ENCODE measurements around the gene DLG5. TPM values are rescaled to one million over a fixed set of nuclear protein-coding genes. Genes with fewer than 3 reads are reported as not detected.

DLG5 gene
- total and polyA plus RNA-seq, 2 donors (not counting 1 experiment from before 2014, with no cell fraction given), result 0.51 to 0.54 TPM

- ChIA-PET POLR2A (no interaction called here), CTCF (no interaction called here)
- H3K4me3 Mint-ChIP-seq, result no peak overlapping the region
- no peaks in the 10 kb centered on the region for H3K4me1 Mint-ChIP-seq
- WGBS (ENCODE audit: insufficient coverage), result 100% methylated on average over 1 of the region's 3 CpGs
- no peak for TF ChIP-seq EZH2 (IDR thresholded peaks at IDR 0.05; ENCODE audit: borderline replicate concordance, insufficient read depth, low read depth, low read length, poor library complexity, severe bottlenecking)
- TF ChIP-seq, protein P1, sequence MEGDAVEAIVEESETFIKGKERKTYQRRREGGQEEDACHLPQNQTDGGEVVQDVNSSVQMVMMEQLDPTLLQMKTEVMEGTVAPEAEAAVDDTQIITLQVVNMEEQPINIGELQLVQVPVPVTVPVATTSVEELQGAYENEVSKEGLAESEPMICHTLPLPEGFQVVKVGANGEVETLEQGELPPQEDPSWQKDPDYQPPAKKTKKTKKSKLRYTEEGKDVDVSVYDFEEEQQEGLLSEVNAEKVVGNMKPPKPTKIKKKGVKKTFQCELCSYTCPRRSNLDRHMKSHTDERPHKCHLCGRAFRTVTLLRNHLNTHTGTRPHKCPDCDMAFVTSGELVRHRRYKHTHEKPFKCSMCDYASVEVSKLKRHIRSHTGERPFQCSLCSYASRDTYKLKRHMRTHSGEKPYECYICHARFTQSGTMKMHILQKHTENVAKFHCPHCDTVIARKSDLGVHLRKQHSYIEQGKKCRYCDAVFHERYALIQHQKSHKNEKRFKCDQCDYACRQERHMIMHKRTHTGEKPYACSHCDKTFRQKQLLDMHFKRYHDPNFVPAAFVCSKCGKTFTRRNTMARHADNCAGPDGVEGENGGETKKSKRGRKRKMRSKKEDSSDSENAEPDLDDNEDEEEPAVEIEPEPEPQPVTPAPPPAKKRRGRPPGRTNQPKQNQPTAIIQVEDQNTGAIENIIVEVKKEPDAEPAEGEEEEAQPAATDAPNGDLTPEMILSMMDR (IDR thresholded peaks at IDR 0.05), result no peak
- Histone ChIP-seq H3K9ac (ENCODE audit: low read length) (no peak overlapping the region), H3K27me3 (replicated peaks in 1 of 4; ENCODE audit: control extremely low read depth in 1 of 4, control insufficient read depth in 3 of 4, insufficient read depth in 4 of 4, low read length in 3 of 4) (peaks cover 0 to 8% (median 0%) of the 10 kb centered on the region in 4 experiments), H4K20me1 (ENCODE audit: control insufficient read depth, insufficient read depth, low read length, poor library complexity, severe bottlenecking) (no peaks in the 10 kb centered on the region), H3K4me3 (ENCODE audit: control extremely low read depth in 1 of 5, extremely low read depth in 1 of 5, insufficient read depth in 1 of 5, low read depth in 2 of 5, low read length in 4 of 5) (no peak overlapping the region), H3K79me2 (ENCODE audit: control insufficient read depth, insufficient read depth, low read length) (no peaks in the 10 kb centered on the region), H2AFZ (ENCODE audit: insufficient read depth, low read depth, low read length, poor library complexity, severe bottlenecking) (no peak overlapping the region), H3K4me1 (ENCODE audit: control insufficient read depth in 2 of 2, insufficient read depth in 2 of 2, low read length in 2 of 2) (no peaks in the 10 kb centered on the region), H3K27ac (ENCODE audit: low read length in 2 of 2) (no peak overlapping the region), H3K9me3 (ENCODE audit: control extremely low read depth in 1 of 3, control insufficient read depth in 2 of 3, insufficient read depth in 1 of 3, low read length in 2 of 3) (no peaks in the 10 kb centered on the region), H3K36me3 (replicated peaks in 1 of 2; ENCODE audit: control extremely low read depth in 1 of 2, control insufficient read depth in 1 of 2, extremely low read depth in 1 of 2, insufficient read depth in 2 of 2, low read length in 1 of 2) (no peaks in the 10 kb centered on the region), H3K4me2 (replicated peaks; ENCODE audit: low read depth, low read length, poor library complexity, severe bottlenecking) (no peak overlapping the region)
- peaks cover 19% of the 10 kb centered on the region for H3K27me3 Mint-ChIP-seq
- DNase-seq (no peak), ATAC-seq (ENCODE audit: low read depth) (no peak)
- H3K27ac Mint-ChIP-seq, result no peak overlapping the region
- intact Hi-C loops (cut with micrococcal nuclease), result no loop called here
- H3K9me3 Mint-ChIP-seq (ENCODE audit: insufficient read depth), result no peaks in the 10 kb centered on the region
Observed at GRCh38 chr10:77907462-77907861, 19.1 kb downstream of the DLG5 start.

DNA sequence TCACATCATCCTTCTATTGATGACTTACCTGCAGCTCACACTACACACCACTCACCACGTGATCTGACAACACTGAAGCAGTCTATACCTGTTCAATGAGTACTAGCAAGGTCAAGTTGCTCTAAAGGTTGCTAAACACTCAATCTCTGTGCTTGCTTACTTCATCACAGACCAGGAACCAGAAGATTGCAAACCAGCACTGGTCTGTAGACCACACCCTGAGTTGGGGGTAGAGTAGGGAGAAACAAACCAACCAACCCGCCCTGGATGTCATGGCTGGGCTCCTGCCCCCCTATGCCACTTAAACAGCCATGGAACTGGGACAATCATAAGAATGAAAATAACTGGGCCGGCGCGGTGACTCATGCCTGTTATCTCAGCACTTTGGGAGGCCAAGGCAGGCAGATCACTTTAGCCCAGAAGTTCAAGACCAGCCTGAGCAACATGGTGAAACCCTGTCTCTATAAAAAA lies 19.6 kb downstream of the DLG5 start:
- POLR2A ChIA-PET, result no interaction called here
- no peaks in the 10 kb centered on the region for H3K79me2 ChIP-seq (ENCODE audit: control insufficient read depth, insufficient read depth, low read length)
- intact Hi-C loops (cut with micrococcal nuclease), result no loop called here
- H3K4me3 Mint-ChIP-seq, result no peak overlapping the region
- H3K27ac Mint-ChIP-seq, result no peak overlapping the region
- no peaks in the 10 kb centered on the region for H3K4me1 Mint-ChIP-seq
- H3K9ac ChIP-seq (ENCODE audit: low read length), result no peak overlapping the region
- WGBS (ENCODE audit: insufficient coverage), result 96% methylated on average over 4 of the region's 5 CpGs
- no peak overlapping the region for H2AFZ ChIP-seq (ENCODE audit: insufficient read depth, low read depth, low read length, poor library complexity, severe bottlenecking)
- no peak overlapping the region for H3K27ac ChIP-seq (ENCODE audit: low read length in 2 of 2)
- H3K27me3 ChIP-seq (replicated peaks in 1 of 4; ENCODE audit: control extremely low read depth in 1 of 4, control insufficient read depth in 3 of 4, insufficient read depth in 4 of 4, low read length in 3 of 4), result peaks cover 0 to 8% (median 0%) of the 10 kb centered on the region in 4 experiments
- no peaks in the 10 kb centered on the region for H3K4me1 ChIP-seq (ENCODE audit: control insufficient read depth in 2 of 2, insufficient read depth in 2 of 2, low read length in 2 of 2)
- TF ChIP-seq EZH2 (IDR thresholded peaks at IDR 0.05; ENCODE audit: borderline replicate concordance, insufficient read depth, low read depth, low read length, poor library complexity, severe bottlenecking), result no peak
- TF ChIP-seq, protein P1 (IDR thresholded peaks at IDR 0.05), result no peak
- no peak for DNase-seq
- no peaks in the 10 kb centered on the region for H4K20me1 ChIP-seq (ENCODE audit: control insufficient read depth, insufficient read depth, low read length, poor library complexity, severe bottlenecking)
- H3K9me3 Mint-ChIP-seq (ENCODE audit: insufficient read depth), result no peaks in the 10 kb centered on the region
- H3K4me3 ChIP-seq (ENCODE audit: control extremely low read depth in 1 of 5, extremely low read depth in 1 of 5, insufficient read depth in 1 of 5, low read depth in 2 of 5, low read length in 4 of 5), result no peak overlapping the region
- no peaks in the 10 kb centered on the region for H3K36me3 ChIP-seq (replicated peaks in 1 of 2; ENCODE audit: control extremely low read depth in 1 of 2, control insufficient read depth in 1 of 2, extremely low read depth in 1 of 2, insufficient read depth in 2 of 2, low read length in 1 of 2)
- CTCF ChIA-PET, result no interaction called here
- H3K4me2 ChIP-seq (replicated peaks; ENCODE audit: low read depth, low read length, poor library complexity, severe bottlenecking), result no peak overlapping the region
- ATAC-seq (ENCODE audit: low read depth), result no peak
- peaks cover 19% of the 10 kb centered on the region for H3K27me3 Mint-ChIP-seq
- no peaks in the 10 kb centered on the region for H3K9me3 ChIP-seq (ENCODE audit: control extremely low read depth in 1 of 3, control insufficient read depth in 2 of 3, insufficient read depth in 1 of 3, low read length in 2 of 3)
